Measurements from ENCODE around the gene OPRD1.
"Not testable (repeated sequence)": the region's sequence is repeated elsewhere in the genome, so short reads cannot be mapped to it uniquely, and the experiment has no call there.

The OPRD1 gene

DNA sequence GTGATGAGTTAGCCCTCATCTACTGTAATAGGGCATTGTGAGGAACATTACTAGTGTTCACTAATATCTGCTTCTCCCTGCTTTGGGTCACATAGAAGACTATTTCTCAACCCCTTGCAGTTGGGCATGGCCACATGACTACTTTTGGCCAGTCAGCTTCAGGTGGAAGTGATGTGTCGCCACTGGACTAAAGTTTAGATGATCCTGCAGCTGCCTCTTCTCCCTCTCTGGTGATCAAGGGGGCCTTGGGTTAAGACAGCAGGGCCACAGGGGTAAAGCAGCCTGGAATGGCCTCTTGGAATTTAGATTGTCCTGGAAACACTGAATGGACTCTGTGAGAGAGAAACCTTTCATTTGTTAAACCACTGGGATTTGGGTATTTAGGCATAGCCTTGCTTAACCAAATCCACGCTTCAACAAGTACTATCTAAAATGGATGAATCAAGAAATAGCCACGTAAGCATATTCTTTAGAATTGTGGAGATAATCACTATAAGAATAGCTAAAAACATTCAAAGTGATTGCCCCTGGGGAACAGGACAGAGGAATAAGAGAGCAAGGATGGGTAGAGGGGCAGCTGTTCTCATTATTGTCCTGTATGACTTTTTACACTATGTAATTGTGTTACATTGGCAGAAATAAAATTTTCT lies 41.2 kb downstream of the OPRD1 start:
- TF ChIP-seq, protein P1, sequence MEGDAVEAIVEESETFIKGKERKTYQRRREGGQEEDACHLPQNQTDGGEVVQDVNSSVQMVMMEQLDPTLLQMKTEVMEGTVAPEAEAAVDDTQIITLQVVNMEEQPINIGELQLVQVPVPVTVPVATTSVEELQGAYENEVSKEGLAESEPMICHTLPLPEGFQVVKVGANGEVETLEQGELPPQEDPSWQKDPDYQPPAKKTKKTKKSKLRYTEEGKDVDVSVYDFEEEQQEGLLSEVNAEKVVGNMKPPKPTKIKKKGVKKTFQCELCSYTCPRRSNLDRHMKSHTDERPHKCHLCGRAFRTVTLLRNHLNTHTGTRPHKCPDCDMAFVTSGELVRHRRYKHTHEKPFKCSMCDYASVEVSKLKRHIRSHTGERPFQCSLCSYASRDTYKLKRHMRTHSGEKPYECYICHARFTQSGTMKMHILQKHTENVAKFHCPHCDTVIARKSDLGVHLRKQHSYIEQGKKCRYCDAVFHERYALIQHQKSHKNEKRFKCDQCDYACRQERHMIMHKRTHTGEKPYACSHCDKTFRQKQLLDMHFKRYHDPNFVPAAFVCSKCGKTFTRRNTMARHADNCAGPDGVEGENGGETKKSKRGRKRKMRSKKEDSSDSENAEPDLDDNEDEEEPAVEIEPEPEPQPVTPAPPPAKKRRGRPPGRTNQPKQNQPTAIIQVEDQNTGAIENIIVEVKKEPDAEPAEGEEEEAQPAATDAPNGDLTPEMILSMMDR (IDR thresholded peaks at IDR 0.05; ENCODE audit: extremely low read depth, missing control alignments) = no peak
- no peak for DNase-seq (ENCODE audit: low spot score)

DNA sequence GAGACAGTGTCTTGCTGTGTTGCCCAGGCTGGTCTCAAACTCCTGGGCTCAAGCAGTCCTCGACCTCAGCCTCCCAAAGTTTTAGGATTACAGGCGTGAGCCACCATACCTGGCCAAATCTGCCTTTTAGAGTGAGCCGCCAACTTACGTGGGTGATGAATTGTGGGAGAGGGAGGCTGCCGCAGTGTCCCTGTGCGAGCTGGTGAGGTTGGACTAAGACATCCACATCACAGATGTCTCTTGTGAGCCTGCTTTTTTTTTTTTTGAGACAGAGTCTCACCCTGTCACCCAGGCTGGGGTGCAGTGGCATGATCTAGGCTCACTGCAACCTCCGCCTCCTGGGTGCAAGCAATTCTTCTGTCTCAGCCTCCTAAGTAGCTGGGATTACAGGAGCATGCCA lies 42.4 kb downstream of the OPRD1 start:
- not testable (repeated sequence) for DNase-seq (ENCODE audit: low spot score)

DNA sequence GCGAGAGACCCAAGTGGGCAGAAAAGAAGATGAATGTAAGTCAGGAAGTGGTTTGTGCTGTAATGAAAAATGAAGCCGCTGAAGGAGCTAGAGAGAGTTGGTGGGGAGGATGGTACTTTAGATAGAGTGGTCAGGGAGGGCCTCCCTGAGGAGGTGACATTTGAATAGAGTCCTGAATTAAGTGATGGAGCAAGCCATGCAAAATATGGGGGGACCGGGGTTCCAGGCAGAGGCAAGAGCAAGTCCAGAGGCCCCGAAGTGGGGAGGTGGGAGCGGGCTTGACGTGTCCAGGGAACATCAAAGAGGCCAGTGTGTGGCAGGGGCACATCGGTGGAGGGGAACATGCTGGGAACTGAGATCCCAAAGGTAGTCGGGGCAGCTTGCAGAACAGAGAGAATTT lies 43.1 kb downstream of the OPRD1 start:
- TF ChIP-seq, protein P1 (IDR thresholded peaks at IDR 0.05; ENCODE audit: extremely low read depth, missing control alignments) = no peak
- no peak for DNase-seq (ENCODE audit: low spot score)

DNA sequence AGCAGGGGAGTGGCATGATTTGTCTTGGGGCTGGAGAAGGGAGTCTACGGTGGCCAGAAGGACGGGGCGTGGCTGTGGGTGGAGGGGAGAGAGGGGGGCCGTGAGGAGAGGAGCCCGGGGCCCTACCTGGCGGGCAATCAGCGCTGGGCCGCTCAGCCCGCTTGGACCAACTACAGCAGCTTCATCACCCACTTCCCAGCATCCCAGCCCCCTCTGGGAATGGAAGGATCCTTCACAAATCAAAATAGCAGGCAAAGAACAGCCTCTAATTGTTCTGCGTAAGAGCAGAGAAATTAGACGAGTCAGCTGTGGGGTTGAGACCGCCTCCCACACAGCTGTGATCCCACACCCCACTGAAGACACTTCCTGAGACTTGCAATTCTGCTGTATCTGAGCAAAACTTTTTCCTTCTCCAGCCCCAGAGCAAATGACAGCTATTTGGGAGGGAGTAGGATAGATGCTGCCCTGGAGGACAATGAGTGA lies 43.5 kb downstream of the OPRD1 start:
- no peak for DNase-seq (ENCODE audit: low spot score)

DNA sequence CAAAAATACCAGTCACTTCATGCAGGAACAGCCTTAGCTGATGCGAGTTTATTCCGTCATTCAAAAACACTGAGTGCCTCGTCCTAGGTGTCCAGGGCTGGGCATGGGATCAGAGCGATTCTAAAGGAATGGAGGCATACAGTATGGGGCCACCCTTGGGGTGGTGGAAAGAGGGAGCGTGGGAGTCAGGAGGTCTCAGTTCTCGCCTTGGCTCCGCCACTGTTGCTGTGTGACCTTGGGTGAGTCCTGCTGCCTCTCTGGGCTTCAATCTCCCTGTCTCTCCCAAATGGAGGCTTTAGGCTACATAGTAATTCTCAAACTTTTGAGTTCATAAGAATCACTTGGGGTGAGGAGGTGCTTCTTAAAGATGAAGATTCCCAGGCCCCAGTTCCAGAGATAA lies 44.0 kb downstream of the OPRD1 start:
- TF ChIP-seq, protein P1 (IDR thresholded peaks at IDR 0.05; ENCODE audit: extremely low read depth, missing control alignments) = no peak
- no peak for DNase-seq (ENCODE audit: low spot score)

More for the DNA sequence above, 43.5 kb downstream of the OPRD1 start:
- TF ChIP-seq, protein P1 (IDR thresholded peaks at IDR 0.05; ENCODE audit: extremely low read depth, missing control alignments) = no peak

DNA sequence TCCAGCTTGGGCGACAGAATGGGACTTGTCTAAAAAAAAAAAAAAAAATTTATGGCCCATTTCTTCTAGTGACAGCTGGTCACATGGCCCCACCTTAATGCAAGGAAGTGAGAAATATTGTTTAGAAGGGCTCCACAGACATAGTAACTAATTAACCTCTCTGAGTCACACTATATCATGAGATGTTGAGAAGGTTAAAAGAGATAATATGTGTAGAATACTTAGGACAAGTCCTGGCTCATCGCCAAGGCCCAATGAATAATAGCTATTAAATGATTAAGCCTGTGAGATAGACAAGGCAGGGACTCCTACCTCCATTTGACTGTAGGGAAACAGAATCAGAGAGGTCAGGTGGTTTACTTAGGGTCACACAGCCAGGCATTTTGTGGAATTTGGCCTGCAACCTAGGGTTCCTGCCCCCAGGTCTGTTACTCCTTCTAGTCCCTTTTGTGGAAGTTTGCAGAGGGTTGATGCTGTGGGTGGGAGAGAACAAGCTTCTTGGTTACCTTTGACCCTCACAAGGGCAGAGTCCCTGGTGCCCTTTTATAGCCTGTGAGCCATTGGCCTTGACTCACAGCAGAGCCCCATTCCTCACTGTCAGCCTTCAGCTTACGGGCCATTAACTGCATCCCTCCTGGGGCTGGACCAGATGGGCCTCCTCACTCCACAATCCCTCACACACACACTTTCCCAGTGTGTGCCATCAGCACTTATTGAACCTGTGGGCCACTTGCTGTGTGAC lies 48.5 kb downstream of the OPRD1 start:
- TF ChIP-seq, protein P1 (IDR thresholded peaks at IDR 0.05; ENCODE audit: extremely low read depth, missing control alignments) = no peak

DNA sequence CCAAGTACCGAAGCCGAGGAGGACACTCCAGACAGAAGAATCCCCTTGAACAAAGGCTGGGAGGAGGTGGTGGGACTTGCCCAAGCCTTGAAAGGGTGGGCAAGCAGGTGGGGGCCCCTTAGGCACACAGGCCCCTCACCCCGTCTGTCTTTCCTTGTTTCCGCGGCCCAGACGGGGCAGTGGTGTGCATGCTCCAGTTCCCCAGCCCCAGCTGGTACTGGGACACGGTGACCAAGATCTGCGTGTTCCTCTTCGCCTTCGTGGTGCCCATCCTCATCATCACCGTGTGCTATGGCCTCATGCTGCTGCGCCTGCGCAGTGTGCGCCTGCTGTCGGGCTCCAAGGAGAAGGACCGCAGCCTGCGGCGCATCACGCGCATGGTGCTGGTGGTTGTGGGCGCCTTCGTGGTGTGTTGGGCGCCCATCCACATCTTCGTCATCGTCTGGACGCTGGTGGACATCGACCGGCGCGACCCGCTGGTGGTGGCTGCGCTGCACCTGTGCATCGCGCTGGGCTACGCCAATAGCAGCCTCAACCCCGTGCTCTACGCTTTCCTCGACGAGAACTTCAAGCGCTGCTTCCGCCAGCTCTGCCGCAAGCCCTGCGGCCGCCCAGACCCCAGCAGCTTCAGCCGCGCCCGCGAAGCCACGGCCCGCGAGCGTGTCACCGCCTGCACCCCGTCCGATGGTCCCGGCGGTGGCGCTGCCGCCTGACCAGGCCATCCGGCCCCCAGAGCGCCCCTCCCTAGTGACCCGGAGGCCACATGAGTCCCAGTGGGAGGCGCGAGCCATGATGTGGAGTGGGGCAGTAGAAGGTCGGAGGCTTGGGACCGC lies 50.8 kb downstream of the OPRD1 start:
- TF ChIP-seq, protein P1 (IDR thresholded peaks at IDR 0.05; ENCODE audit: extremely low read depth, missing control alignments) = no peak
- DNase-seq (ENCODE audit: low spot score) = no peak

More for the DNA sequence above, 48.5 kb downstream of the OPRD1 start:
- DNase-seq (ENCODE audit: low spot score) = peak; percentile 73

All from GM20000 (cell line).